GM18867 (cell line): ENCODE measurements around the gene APBA2.

Source experiments
- ATAC-seq: cut with Tn5 transposase; IDR thresholded peaks from one replicate; pipeline ENCODE4 v1.9.1; 2021; ENCODE audit warnings: mild to moderate bottlenecking, moderate library complexity; ENCODE audit not compliant: unreplicated experiment

The APBA2 gene

GRCh38 chr15:29072444-29072843 lies 186.7 kb downstream of the APBA2 start:
- no peak for ATAC-seq

GRCh38 chr15:29074045-29074444 lies 188.3 kb downstream of the APBA2 start:
- ATAC-seq: no peak

GRCh38 chr15:29078541-29078940 lies 192.8 kb downstream of the APBA2 start:
- ATAC-seq: no peak

- ATAC-seq: no peak
Measured at GRCh38 chr15:29079479-29079878, 193.7 kb downstream of the APBA2 start.

GRCh38 chr15:29081781-29082180 lies 196.0 kb downstream of the APBA2 start:
- no peak for ATAC-seq

- no peak for ATAC-seq
Measured at GRCh38 chr15:29083161-29083560, 197.4 kb downstream of the APBA2 start.

DNA sequence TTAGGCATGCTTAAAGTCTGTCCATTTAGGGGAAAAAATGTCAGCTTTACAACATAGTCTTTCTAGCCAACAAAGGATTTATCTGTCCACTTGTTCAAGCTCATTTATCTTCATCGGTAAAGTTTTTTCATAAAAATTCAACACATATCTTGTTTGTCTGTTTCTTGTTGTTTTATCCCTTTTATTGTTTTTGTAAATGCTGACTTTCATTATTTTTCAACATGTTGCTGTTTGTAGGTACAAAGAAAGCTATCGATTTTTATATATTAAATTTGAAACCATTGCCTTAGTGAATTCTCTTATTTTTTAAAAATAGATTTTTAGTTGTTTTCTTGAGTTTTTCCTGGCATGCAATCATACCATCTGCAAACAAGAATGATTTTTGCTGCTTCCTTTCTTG lies 198.1 kb downstream of the APBA2 start:
- no peak for ATAC-seq

GRCh38 chr15:29086001-29086400 lies 200.2 kb downstream of the APBA2 start:
- ATAC-seq: no peak

GRCh38 chr15:29086891-29087290 lies 201.1 kb downstream of the APBA2 start:
- ATAC-seq: no peak

DNA sequence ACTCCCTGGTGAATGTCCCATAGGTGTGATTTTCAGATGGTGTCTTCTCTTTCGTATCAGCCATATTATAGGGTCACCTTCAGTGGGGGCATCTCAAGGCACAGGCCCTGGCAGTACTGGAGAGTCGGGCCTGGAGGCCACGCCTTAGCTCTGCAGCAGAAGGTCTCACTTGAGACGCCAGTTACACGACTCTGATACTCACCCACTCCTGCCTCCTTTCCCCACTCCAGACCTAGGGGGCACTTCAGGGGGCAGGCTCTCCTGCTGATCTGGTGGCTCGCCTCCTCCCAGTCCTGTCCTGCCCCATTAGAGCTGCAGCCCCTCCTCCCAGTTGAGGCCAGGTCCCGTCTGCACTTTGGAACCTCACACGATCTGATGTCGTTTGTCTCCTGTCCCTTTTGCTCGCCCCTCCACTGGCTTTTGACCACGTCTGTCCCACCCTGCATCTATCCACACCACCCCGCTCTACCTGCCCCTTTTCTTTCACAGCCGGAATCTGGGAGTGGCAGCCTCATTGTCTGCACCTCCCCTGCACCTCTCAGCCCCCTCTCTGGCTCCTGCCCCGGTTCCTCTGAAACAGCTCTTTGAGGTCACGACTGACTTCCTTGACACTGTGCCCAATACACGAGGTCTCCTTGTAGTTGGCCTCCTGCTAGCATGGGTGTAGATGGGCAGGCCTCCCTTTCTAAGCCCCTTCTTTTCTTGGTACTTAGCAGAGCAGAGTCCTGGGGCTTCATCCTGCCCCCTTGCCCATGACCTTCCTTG lies 201.9 kb downstream of the APBA2 start:
- ATAC-seq: no peak

GRCh38 chr15:29088666-29089065 lies 202.9 kb downstream of the APBA2 start:
- ATAC-seq: no peak

DNA sequence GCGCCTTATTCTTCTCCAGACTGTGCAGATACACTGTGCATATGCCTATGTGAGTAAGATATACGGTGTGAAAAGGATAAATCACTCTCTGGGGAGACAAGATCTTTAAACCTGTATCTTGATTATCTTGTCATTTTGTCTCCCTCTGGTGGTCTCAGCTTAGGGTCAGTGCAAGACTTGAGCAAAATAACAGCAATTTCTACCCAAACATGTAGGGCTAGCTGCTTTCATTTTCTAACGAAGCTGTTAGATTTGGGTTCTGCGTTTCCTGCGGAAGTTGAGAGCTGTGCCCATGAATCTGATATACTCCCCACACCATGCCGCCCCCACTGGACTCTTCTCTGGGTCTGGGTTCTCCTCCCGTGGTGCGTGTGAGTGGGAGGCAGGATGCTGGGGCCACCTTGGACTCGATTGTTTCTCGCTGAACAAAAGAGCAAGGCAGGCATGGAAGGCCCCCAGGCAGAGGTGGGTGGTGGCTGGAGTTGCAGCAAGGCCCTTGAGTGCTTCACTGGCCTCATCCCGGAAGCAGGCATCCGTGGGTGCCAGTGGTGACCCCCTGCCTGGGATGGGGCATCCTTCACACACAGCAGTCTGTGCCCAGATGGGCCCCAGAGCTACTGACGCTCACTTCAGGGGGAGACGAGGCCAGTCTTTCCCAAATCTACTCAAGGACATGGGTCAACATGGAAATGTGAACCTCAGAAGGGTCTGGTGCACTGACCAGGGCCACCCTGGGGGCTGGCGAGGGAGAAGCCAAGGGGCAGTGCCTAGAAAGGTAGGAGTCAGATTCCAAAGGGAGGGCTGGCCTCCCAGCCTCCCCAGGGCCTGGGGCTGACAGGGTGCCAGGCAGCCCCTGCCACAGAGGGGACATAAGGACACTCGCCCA lies 204.2 kb downstream of the APBA2 start:
- no peak for ATAC-seq

GRCh38 chr15:29090617-29091466 lies 205.1 kb downstream of the APBA2 start:
- ATAC-seq: no peak

GRCh38 chr15:29091666-29092065 lies 205.9 kb downstream of the APBA2 start:
- no peak for ATAC-seq

GRCh38 chr15:29092376-29093064 lies 206.7 kb downstream of the APBA2 start:
- no peak for ATAC-seq

- no peak for ATAC-seq
Measured at GRCh38 chr15:29093065-29093435, 207.3 kb downstream of the APBA2 start.

- no peak for ATAC-seq
Measured at GRCh38 chr15:29093696-29094343, 208.0 kb downstream of the APBA2 start.

DNA sequence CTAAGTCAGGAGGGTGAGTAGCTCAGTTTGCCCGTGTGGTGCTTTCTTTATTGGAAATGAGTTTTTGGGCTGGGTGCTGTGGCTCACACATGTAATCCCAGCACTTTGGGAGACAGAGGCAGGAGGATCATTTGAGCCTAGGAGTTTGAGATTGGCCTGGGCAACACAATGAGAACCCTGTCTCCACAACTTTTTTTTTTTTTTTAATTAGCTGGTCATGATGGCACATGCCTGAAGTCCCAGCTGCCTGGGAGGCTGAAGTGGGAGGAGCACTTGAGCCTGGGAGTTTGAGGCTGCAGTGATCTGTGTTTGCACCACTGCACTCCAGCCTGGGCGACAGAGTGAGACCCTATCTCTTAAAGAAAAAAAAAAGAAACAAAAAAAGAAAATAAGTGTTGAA lies 208.9 kb downstream of the APBA2 start:
- ATAC-seq: no peak

- no peak for ATAC-seq
Measured at GRCh38 chr15:29095746-29096145, 210.0 kb downstream of the APBA2 start.

- ATAC-seq: no peak
Measured at GRCh38 chr15:29097168-29097567, 211.4 kb downstream of the APBA2 start.
